ENCODE data around the gene SLC22A9.
"Not testable (repeated sequence)": the region's sequence is repeated elsewhere in the genome, so short reads cannot be mapped to it uniquely, and the experiment has no call there.

Gene SLC22A9

DNA sequence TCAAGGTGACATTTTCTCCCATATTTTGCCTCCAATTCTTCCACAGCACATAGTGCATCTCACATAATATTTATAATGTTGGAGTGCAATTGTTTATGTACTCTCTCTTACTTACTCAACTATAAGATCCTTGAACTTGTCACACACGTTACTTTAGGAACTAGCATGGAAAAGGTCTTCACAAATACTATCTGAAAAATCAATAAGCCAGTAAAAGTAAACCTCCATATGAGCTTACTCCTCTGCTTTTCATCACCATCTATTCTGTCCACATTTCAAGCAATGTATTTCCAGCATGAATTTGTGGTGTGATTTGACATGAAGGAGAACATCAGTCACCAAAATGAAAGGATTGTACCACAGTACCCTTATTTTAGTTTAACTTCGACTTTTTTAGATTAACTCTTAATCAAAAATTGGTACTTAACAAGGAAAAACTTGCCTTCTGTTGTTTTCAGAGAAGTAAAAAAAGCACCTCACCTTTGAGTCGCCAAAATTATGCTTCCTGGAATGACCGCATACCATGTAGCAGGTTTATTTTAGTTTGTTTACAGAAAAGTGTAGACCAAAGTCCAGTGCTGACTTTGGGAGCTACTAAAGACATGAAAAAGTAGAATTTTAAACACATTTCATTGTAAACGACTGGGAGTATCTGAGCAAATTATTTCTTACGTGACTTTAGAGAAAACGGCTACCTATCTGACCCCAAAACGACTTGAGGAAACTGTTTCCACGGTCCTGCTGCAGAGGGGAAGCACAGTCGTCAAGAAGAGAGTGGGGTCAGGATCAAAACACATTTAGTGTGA is at the start of gene SLC22A9:
TSS of gene SLC22A9 (plus strand) at position 621 of the 806 bp plus-strand sequence. CDS start 272 bp downstream, outside the sequence.
- no peak for DNase-seq (ENCODE audit: low read depth)

- DNase-seq (ENCODE audit: low read depth) = no peak
These were observed 47.9 kb upstream of the SLC22A9 start for GRCh38 chr11:63321723-63322122.

DNA sequence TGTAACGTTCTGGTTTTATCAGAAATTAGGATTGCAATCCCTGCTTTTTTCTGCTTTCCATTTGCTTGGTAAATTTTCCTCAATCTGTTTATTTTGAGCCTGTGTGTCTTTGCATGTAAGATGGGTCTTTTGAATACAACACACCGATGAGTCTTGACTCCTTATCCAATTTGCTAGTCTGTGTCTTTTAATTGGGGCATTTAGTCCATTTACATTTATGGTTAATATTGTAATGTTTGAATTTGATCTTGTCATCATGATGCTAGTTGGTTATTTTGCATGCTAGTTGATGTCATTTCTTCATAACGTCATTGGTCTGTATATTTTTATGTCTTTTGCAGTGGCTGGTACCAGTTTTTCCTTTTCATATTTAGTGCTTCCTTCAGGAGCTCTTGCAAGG is 34.5 kb upstream of the SLC22A9 start:
- not testable (repeated sequence) for DNase-seq (ENCODE audit: low read depth)

- no peak for DNase-seq (ENCODE audit: low read depth)
These were observed 32.5 kb upstream of the SLC22A9 start for GRCh38 chr11:63337070-63337469.

DNA sequence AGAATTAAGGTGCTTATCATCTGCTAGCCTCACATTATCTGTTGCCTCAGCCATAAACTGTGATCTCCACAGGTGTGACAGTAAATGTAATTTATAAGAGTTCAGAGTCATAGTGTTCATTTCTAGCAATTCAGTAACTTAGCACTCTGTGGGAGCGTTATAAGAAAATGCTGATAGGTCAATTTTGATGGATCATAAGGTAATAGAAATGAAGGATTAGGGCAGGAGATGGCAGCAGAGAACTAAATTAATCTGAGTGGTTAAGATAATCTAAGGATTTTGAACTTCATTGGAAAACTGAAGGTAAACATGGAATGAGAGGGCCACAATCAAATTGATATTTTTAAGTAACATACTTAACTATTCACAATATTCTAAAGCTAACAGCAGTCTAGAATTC is 26.5 kb upstream of the SLC22A9 start:
- no peak for DNase-seq (ENCODE audit: low read depth)

DNA sequence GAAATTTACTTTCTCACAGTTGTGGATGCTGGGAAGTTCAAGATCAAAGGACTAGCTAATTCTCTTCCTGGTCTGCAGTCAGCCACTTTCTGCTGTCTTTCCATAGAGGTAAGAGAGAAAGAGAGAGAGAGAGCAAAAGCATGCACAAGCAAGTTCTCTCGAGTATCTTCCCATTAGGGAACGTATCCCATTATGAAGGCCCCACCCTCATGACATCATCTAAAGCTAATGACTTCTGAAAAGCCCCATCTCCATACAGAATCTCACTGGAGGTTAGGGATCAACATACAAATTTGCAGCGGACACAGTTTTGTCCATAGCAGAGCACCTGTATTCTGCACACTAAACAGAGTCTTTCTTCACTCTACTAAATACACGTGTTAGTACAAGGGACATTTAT is 17.4 kb upstream of the SLC22A9 start:
- DNase-seq (ENCODE audit: low read depth) = no peak

DNA sequence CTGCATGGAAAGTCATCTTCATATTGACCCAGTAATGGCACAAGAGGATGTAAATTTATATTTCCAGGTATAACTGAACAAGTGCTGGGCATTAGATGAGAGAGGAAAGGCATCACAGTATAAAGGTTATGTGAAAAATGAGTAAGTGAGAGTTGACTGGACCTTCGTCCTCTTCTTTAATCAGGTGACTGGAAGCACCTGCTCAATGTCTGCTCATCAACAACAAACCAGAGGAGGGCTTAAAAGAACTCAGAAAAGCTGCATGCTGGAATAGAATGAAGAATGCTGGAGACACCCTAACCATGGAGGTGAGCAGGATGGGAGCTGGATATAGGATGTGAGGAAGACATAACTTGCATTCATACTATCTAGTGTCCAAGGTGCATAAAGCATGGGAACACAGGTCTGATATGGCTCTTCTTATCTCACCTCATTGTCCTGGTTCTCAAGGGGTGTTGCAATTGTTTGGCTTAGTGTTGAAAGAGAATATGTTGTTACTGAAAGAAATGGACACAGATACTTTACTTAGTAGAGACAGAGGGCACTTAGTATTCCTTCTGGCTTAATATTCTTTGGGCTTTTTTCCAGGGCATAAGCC is 7.3 kb upstream of the SLC22A9 start:
- no peak for DNase-seq (ENCODE audit: low read depth)

DNA sequence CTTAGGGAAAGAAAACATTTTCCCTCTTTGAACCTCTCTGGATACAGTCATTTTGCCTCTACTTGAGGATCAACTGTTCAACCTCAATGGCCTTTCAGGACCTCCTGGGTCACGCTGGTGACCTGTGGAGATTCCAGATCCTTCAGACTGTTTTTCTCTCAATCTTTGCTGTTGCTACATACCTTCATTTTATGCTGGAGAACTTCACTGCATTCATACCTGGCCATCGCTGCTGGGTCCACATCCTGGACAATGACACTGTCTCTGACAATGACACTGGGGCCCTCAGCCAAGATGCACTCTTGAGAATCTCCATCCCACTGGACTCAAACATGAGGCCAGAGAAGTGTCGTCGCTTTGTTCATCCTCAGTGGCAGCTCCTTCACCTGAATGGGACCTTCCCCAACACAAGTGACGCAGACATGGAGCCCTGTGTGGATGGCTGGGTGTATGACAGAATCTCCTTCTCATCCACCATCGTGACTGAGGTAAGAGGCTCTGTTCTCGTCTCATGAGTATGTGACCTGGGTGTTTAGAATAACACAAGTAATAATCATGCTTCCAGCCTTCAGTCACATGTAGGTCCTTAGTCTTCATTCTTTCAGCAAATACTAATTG is 495 bp downstream of the SLC22A9 start:
- no peak for DNase-seq (ENCODE audit: low read depth)

DNA sequence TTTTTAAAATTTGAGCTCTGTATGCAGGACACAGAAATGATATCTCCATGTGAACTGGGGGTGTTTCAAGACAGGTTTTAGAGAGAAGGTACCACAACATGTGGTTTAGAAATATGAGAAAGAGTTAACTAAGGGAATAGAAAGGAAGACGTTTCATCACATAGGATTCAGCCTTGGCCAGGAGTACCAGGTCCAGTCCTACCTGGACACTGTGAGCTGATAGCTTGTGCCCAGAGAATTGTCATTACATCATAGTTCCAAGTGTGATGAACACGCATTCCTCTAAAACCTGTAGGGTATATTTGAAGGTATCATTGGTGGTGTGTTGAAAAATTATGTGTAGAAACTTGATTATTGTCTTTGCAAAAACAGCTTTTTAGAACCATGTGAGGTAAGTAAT is 1.8 kb downstream of the SLC22A9 start:
- DNase-seq (ENCODE audit: low read depth) = no peak

DNA sequence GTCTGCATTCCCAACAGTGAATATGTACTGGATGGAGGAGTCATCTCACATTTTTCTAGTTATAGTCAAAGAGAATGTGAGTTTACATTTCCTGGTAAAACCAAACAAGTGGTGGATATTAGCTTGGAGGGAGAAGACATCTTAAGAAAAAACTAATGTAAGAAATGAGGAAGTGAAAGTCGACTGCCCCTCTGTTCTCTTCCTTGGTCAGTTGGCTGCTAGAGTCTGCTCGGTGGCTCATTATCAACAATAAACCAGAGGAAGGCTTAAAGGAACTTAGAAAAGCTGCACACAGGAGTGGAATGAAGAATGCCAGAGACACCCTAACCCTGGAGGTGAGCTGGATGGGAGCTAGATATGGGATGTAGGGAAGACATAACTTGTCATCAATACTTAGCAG is 5.8 kb downstream of the SLC22A9 start:
- DNase-seq (ENCODE audit: low read depth) = no peak

- no peak for DNase-seq (ENCODE audit: low read depth)
These were observed 10.5 kb downstream of the SLC22A9 start for GRCh38 chr11:63380130-63380529.

DNA sequence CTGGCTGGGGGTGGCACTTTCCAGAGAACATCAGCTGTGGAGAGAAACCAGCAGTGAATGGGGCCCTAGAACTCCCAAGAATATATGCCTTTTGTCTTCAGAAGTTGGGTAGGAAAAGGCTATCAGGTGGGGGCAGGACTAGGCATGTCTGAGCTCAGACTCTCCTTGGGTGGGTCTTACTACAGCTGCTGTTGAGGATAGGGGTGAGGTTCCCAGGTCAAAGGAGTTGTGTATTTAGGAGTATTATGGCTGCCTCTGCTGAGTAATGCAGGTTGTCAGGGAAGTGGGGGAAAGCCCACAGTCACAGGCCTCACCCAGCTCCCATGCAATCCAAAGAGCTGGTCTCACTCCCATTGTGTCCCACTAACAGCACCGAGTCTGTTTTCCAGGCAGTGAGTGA is 26.1 kb downstream of the SLC22A9 start:
- no peak for DNase-seq (ENCODE audit: low read depth)

DNA sequence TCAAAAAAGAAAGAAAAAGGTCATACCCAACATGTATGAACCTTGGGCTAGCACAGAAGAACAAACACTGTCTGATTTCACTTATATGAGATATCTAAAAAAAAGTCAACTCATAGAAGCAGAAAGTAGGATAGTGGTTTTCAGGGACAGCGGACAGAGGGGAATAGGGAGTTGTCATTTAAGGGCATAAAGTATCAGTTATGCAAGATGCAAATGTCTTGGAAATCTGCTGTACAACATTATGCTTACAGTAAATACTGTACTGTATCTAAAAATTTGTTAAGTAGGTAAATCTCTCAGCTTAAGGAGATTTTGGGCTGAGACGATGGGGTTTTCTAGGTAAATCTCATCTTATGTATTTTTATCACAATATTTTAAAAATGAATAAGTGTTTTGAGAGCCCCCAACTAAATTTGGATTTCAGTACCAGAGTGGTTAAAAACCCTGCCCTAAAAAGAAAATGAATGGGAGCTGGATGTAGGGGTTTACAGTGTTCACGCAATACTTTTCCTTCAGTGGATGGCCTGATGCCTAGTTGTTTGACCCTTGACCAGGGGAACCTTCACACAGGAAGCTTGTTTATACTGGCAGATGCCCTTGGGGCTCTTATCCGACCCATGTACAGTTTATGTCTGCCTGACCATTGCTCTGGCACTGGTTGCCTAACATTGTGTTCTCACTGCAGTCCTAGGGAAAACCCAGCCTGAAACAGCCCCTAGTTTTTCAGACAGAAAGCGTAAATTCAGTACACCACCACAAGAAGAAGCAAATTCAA is 34.8 kb downstream of the SLC22A9 start:
- no peak for DNase-seq (ENCODE audit: low read depth)

DNA sequence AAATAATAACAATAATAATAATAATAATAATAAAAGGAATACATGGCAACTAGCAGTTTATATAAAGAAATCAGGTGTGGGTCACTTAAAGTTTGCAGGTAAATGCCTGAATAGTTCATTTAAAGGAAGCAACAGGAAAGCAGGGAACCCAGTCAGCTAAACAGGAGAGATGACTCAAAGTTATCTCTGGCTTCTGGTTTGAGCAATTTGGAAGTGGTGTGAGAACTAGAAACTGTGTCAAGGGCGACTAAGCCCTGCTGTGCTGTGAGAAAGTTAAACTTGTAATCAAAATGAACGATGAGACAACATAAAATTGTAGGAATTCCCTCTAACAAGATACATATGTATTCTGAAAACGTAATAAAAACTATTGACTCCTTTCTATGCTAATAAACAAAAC is 35.5 kb downstream of the SLC22A9 start:
- DNase-seq (ENCODE audit: low read depth) = no peak

DNA sequence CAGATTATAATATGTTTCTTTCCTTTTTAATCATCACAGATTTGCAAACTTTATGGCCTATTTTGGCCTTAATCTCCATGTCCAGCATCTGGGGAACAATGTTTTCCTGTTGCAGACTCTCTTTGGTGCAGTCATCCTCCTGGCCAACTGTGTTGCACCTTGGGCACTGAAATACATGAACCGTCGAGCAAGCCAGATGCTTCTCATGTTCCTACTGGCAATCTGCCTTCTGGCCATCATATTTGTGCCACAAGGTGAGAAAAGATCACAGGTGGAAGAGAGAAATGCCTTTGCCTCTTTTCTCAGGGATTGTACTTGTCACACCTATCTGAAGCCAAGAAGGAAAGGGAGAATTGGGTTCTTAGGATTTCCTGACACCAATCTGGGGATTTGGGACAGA is 36.9 kb downstream of the SLC22A9 start:
- DNase-seq (ENCODE audit: low read depth) = no peak

DNA sequence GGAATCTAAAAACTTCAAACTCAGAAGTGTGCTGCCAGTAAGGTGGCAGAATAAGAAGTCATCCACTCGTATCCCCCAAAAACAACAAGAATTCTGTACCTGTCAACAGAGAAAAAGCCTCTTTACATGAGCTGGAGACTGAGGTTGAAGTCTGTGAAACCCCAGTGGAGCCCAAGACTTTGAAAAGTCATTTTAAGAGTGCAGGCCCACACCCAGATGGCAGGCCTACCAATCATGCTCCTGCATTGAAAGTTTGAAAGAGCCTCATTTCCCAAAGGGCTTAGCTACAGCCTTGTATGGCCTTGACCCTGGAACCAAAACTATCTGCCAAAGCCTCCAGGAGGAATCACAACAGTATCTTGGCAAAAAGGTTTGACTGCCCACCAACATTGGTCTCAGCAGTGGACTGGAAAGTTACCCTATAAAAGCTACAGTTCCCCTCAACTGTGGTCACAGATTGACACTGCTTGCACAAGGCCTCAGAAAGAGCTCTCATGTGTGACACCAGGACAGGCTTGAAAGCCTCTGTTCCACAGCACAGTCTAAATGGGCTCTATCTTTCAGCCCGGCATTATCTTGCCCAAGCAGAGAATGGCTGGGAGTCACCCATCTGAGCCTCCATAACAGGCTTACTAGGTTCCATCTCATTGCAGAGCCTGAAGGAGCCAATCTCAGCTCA is 47.7 kb downstream of the SLC22A9 start:
- no peak for DNase-seq (ENCODE audit: low read depth)

DNA sequence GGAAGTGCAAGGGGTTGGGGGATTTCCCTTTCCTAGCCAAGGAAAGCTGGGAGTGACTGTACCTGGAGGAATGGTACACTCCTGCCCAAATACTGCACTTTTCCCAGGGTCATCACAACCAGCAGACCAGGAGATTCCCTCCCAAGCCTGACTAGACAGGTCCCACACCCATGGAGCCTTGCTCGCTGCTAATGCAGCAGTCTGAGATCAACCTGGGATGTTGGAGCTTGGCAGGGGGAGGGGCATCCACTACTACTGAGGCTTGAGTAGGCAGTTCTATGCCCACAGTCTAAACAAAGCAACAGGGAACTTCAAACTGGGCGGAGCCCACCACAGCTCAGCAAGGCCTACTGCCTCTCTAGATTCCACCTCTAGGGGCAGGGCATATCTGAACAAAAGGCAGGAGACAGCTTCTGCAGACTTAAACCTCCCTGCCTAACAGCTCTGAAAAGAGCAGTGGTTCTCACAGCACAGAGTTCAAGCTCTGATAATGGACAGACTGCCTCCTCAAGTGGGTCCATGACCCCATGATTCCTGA is 58.5 kb downstream of the SLC22A9 start:
- DNase-seq (ENCODE audit: low read depth) = no peak

GRCh38 chr11:63430731-63431130 is 61.1 kb downstream of the SLC22A9 start:
- not testable (repeated sequence) for DNase-seq (ENCODE audit: low read depth)

- DNase-seq (ENCODE audit: low read depth) = not testable (repeated sequence)
These were observed 65.8 kb downstream of the SLC22A9 start for GRCh38 chr11:63435351-63435750.

GRCh38 chr11:63435831-63436230 is 66.2 kb downstream of the SLC22A9 start:
- not testable (repeated sequence) for DNase-seq (ENCODE audit: low read depth)

DNA sequence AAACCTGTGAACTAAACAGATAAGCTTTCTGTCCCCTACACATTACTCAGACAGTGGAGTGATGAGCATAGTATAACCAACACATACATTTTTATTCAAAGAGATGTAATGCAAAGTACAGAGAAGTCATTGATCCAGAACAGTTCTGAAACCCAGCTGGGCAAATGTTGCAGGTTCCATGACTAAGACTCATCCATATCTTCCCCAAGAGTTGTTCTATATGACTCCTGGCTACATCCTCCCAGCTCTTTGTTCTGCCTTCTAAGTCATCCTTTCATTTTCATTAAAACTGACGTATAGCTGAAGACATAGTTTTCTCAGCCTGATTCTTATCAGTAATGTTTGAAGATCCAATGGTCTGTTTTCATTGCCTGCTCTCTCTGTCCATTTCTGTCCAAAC is 74.1 kb downstream of the SLC22A9 start:
- no peak for DNase-seq (ENCODE audit: low read depth)

DNA sequence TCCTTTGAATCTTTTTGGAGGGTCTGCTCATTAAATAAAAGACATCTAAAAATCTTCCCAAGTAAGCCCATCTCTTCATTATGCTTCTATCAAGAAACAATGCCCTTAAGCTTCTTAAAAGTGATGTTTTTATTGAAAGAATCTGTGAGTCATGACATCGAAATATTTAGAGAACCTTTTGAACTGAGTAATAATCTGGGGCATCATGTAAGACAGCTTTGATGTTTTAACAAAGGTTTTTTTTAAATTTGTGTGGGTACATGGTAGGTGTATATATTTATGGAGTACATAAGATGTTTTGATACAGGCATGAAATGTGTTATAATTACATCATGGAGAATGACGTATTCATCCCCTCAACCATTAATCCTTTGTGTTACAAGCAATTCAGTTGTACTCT is 74.6 kb downstream of the SLC22A9 start:
- DNase-seq (ENCODE audit: low read depth) = no peak

Data from activated T-cell treated with anti-CD3 and anti-CD28 coated beads for 24 hours (primary cell).